Activated CD8-positive, alpha-beta T cell treated with anti-CD3 and anti-CD28 coated beads, Interleukin-2, amount 10 ng/mL, durations not matched to agents 7 days and 5 days (primary cell): ENCODE measurements around the gene GNMT. TPM values are rescaled to one million over a fixed set of nuclear protein-coding genes. Genes with fewer than 3 reads are reported as not detected.
"Not testable (repeated sequence)": the region's sequence is repeated elsewhere in the genome, so short reads cannot be mapped to it uniquely, and the experiment has no call there.

Source experiments
- ATAC-seq: fragments of 150-1000 bp; cut with Tn5 transposase; one replicate; pipeline ENCODE4 v1.10.0; 2021; ENCODE audit warnings: moderate library complexity
- CTCF ChIA-PET: fragments of 350-600 bp; sonication (Branson Sonifier 250); formaldehyde crosslinking; loops from one replicate; lab custom pipeline; 2021; ENCODE audit warnings: antibody characterized with exemption; lab: Charles Lee
- POLR2A ChIA-PET: fragments of 350-600 bp; sonication (Branson Sonifier 250); formaldehyde crosslinking; loops from one replicate; lab custom pipeline; 2021; ENCODE audit warnings: antibody characterized with exemption; lab: Charles Lee
- DNase-seq: peaks from one replicate; pipeline ENCODE4 v3.0.0-alpha.2; 2020
- H3K27ac Mint-ChIP-seq: one replicate; pipeline ENCODE4 v1.8.0; 2021; ENCODE audit warnings: mild to moderate bottlenecking, mixed read lengths
- H3K27me3 Mint-ChIP-seq: one replicate; pipeline ENCODE4 v1.8.0; 2021; ENCODE audit warnings: low read depth, mixed read lengths
- H3K36me3 Mint-ChIP-seq: one replicate; pipeline ENCODE4 v1.8.0; 2021; ENCODE audit warnings: low read depth, mixed read lengths
- H3K4me1 Mint-ChIP-seq: one replicate; pipeline ENCODE4 v1.8.0; 2021; ENCODE audit warnings: low read depth, mixed read lengths
- H3K4me3 Mint-ChIP-seq: one replicate; pipeline ENCODE4 v1.8.0; 2021; ENCODE audit warnings: mild to moderate bottlenecking, mixed read lengths
- H3K9me3 Mint-ChIP-seq: one replicate; pipeline ENCODE4 v1.8.0; 2022; ENCODE audit warnings: mixed read lengths; ENCODE audit not compliant: insufficient read depth
- total RNA-seq, 2 experiments: library from RNA; stranded (reverse); gene quantifications; one replicate each; pipeline ENCODE4 v1.2.3, GENCODE V29; 2021

The GNMT gene
- total RNA-seq, 2 experiments from 2014 or later: 1.1 to 1.2 TPM

GRCh38 chr6:42932412-42932811, 28.1 kb upstream of the GNMT start:
- H3K4me1 Mint-ChIP-seq: peaks cover 54% of the 10 kb centered on the region
- no peaks in the 10 kb centered on the region for H3K27me3 Mint-ChIP-seq
- CTCF ChIA-PET: interaction anchor here (1.0 kb wide), 1 partner anchor 82 kb away, joined by 3 read pairs; the partner anchor contains the start of genes KLHDC3 and MEA1
- ATAC-seq: no peak
- peaks cover 61% of the 10 kb centered on the region for H3K36me3 Mint-ChIP-seq
- DNase-seq: no peak
- peak overlapping the region; percentile 90 for H3K4me3 Mint-ChIP-seq
- POLR2A ChIA-PET: interaction anchor here (1.2 kb wide), 1 partner anchor 47 kb away, joined by 3 read pairs; the partner anchor contains the start of gene PEX6
- H3K9me3 Mint-ChIP-seq: no peaks in the 10 kb centered on the region
- H3K27ac Mint-ChIP-seq: peak overlapping the region; percentile 43

GRCh38 chr6:42933205-42933604, 27.3 kb upstream of the GNMT start:
- Mint-ChIP-seq H3K4me1 (peaks cover 54% of the 10 kb centered on the region), H3K27me3 (no peaks in the 10 kb centered on the region), H3K27ac (peak overlapping the region; percentile 53), H3K36me3 (peaks cover 69% of the 10 kb centered on the region), H3K9me3 (no peaks in the 10 kb centered on the region), H3K4me3 (peak overlapping the region; percentile 90)
- ChIA-PET POLR2A (interaction anchor here (1.2 to 1.9 kb wide), 2 partner anchors 46 to 82 kb away, joined by 3 to 11 read pairs; partner anchors contain the start of genes KLHDC3 and PEX6), CTCF (interaction anchor here (1.0 kb wide), 1 partner anchor 81 kb away, joined by 3 read pairs; the partner anchor contains the start of genes KLHDC3 and MEA1)
- no peak for DNase-seq
- ATAC-seq: no peak

GRCh38 chr6:42935322-42935721, 25.2 kb upstream of the GNMT start:
- ChIA-PET POLR2A (interaction anchor here (0.9 to 2.1 kb wide), 2 partner anchors 44 to 49 kb away, joined by 3 to 8 read pairs; partner anchors contain the start of gene PPP2R5D), CTCF (interaction anchor here (1.2 kb wide), 1 partner anchor 126 kb away, joined by 3 read pairs; no protein-coding TSS in a partner anchor)
- H3K4me1 Mint-ChIP-seq: peaks cover 43% of the 10 kb centered on the region
- H3K36me3 Mint-ChIP-seq: peaks cover 84% of the 10 kb centered on the region
- H3K4me3 Mint-ChIP-seq: no peak overlapping the region
- peak overlapping the region; percentile 52 for H3K27ac Mint-ChIP-seq
- ATAC-seq (no peak), DNase-seq (no peak)
- H3K9me3 Mint-ChIP-seq: no peaks in the 10 kb centered on the region
- no peaks in the 10 kb centered on the region for H3K27me3 Mint-ChIP-seq

GRCh38 chr6:42936398-42936797, 24.2 kb upstream of the GNMT start:
- Mint-ChIP-seq H3K9me3 (no peaks in the 10 kb centered on the region), H3K4me3 (no peak overlapping the region), H3K4me1 (peaks cover 37% of the 10 kb centered on the region), H3K27ac (no peak overlapping the region), H3K36me3 (peaks cover 80% of the 10 kb centered on the region), H3K27me3 (no peaks in the 10 kb centered on the region)
- DNase-seq (no peak), ATAC-seq (no peak)
- ChIA-PET POLR2A (no interaction called here), CTCF (no interaction called here)

- Mint-ChIP-seq H3K27me3 (no peaks in the 10 kb centered on the region), H3K4me1 (peaks cover 25% of the 10 kb centered on the region), H3K27ac (peak overlapping the region; percentile 77), H3K4me3 (no peak overlapping the region), H3K9me3 (no peaks in the 10 kb centered on the region), H3K36me3 (peaks cover 70% of the 10 kb centered on the region)
- ChIA-PET CTCF (no interaction called here), POLR2A (interaction anchor here (0.6 to 1.5 kb wide), 2 partner anchors 8 to 41 kb away, joined by 3 to 5 read pairs; partner anchors contain the start of gene CNPY3)
- DNase-seq: no peak
- no peak for ATAC-seq
Observed at GRCh38 chr6:42937548-42938427, 22.8 kb upstream of the GNMT start.

- no peak for DNase-seq
- Mint-ChIP-seq H3K4me3 (no peak overlapping the region), H3K36me3 (peaks cover 66% of the 10 kb centered on the region), H3K4me1 (peaks cover 19% of the 10 kb centered on the region), H3K27me3 (no peaks in the 10 kb centered on the region), H3K9me3 (no peaks in the 10 kb centered on the region), H3K27ac (no peak overlapping the region)
- no peak for ATAC-seq
- CTCF ChIA-PET: no interaction called here
- POLR2A ChIA-PET: interaction anchor here (0.7 to 1.5 kb wide), 3 partner anchors 9 to 72 kb away, joined by 3 to 5 read pairs (median 3); partner anchors contain the start of gene CNPY3
Observed at GRCh38 chr6:42938428-42938796, 22.1 kb upstream of the GNMT start.

GRCh38 chr6:42938987-42939809, 21.4 kb upstream of the GNMT start:
- no peaks in the 10 kb centered on the region for H3K9me3 Mint-ChIP-seq
- peaks cover 68% of the 10 kb centered on the region for H3K36me3 Mint-ChIP-seq
- DNase-seq (no peak), ATAC-seq (no peak)
- peaks cover 14% of the 10 kb centered on the region for H3K4me1 Mint-ChIP-seq
- no peaks in the 10 kb centered on the region for H3K27me3 Mint-ChIP-seq
- ChIA-PET CTCF (interaction anchor here (1.6 kb wide), 1 partner anchor 10 kb away, joined by 5 read pairs; the partner anchor contains the start of gene CNPY3), POLR2A (interaction anchor here (0.7 to 1.5 kb wide), 4 partner anchors 9 to 71 kb away, joined by 3 to 5 read pairs (median 3); partner anchors contain the start of gene CNPY3)
- peak overlapping the region; percentile 57 for H3K27ac Mint-ChIP-seq
- H3K4me3 Mint-ChIP-seq: no peak overlapping the region

- H3K36me3 Mint-ChIP-seq: peaks cover 67% of the 10 kb centered on the region
- no peaks in the 10 kb centered on the region for H3K27me3 Mint-ChIP-seq
- H3K4me1 Mint-ChIP-seq: peaks cover 8% of the 10 kb centered on the region
- no peak overlapping the region for H3K4me3 Mint-ChIP-seq
- DNase-seq: no peak
- H3K27ac Mint-ChIP-seq: no peak overlapping the region
- ATAC-seq: no peak
- ChIA-PET CTCF (interaction anchor here (1.6 kb wide), 1 partner anchor 10 kb away, joined by 5 read pairs; the partner anchor contains the start of gene CNPY3), POLR2A (interaction anchor here (1.2 kb wide), 1 partner anchor 24 kb away, joined by 3 read pairs; no protein-coding TSS in a partner anchor)
- no peaks in the 10 kb centered on the region for H3K9me3 Mint-ChIP-seq
Observed at GRCh38 chr6:42939810-42940167, 20.8 kb upstream of the GNMT start.

- CTCF ChIA-PET: interaction anchor here (1.6 kb wide), 1 partner anchor 11 kb away, joined by 5 read pairs; the partner anchor contains the start of gene CNPY3
Observed at GRCh38 chr6:42940493-42941045, 20.0 kb upstream of the GNMT start.

GRCh38 chr6:42941356-42941755, 19.2 kb upstream of the GNMT start:
- ATAC-seq, H3K27me3 Mint-ChIP-seq, DNase-seq, H3K9me3 Mint-ChIP-seq, H3K27ac Mint-ChIP-seq, H3K4me3 Mint-ChIP-seq, H3K4me1 Mint-ChIP-seq, CTCF ChIA-PET: not testable (repeated sequence)
- H3K36me3 Mint-ChIP-seq: peaks cover 60% of the 10 kb centered on the region
- POLR2A ChIA-PET: interaction anchor here (0.8 to 1.7 kb wide), 2 partner anchors 12 to 569 kb away, joined by 4 to 6 read pairs; partner anchors contain the start of genes CNPY3 and LRRC73

More at GRCh38 chr6:42940493-42941045, 20.0 kb upstream of the GNMT start:
- Mint-ChIP-seq H3K27ac (no peak overlapping the region), H3K9me3 (no peaks in the 10 kb centered on the region), H3K36me3 (peaks cover 64% of the 10 kb centered on the region), H3K4me3 (no peak overlapping the region), H3K27me3 (no peaks in the 10 kb centered on the region), H3K4me1 (peaks cover 4% of the 10 kb centered on the region)
- DNase-seq: no peak
- POLR2A ChIA-PET: interaction anchor here (0.8 to 1.7 kb wide), 3 partner anchors 11 to 570 kb away, joined by 3 to 6 read pairs (median 4); partner anchors contain the start of genes CNPY3 and LRRC73
- ATAC-seq: no peak
